HEK293 (cell line): Measurements from ENCODE around the gene ASCL5.

Source experiments
- CTCF ChIA-PET: fragments of 350-600 bp; formaldehyde crosslinking; extraction: SDS; loops from one replicate; lab custom pipeline; 2021; ENCODE audit warnings: antibody characterized with exemption; lab: Yijun Ruan, JAX
- POLR2A ChIA-PET: fragments of 300-600 bp; formaldehyde crosslinking; extraction: SDS; loops from one replicate; lab custom pipeline; 2020; ENCODE audit warnings: antibody characterized with exemption, inconsistent platforms; lab: Yijun Ruan, JAX
- H3K27ac ChIP-seq: fragments of 200-500 bp; sonication (Bioruptor generic); 2 replicates; pipeline ENCODE4 v1.5.1; 2014; ENCODE audit warnings: low read depth, low read length, control low read depth, inconsistent platforms; ENCODE audit errors: extremely low read depth
- H3K36me3 ChIP-seq, 2 experiments: fragments of 200-500 bp in 1 of 2; sonication (Bioruptor generic) in 1 of 2; 1 replicate in 1 of 2; 2 replicates in 1 of 2; pipeline ENCODE4 v1.5.1; 2014 to 2017; ENCODE audit warnings: inconsistent platforms in 2 of 2, low read length in 2 of 2; ENCODE audit not compliant: control insufficient read depth in 2 of 2, insufficient read depth in 1 of 2
- H3K4me1 ChIP-seq: fragments of 200-500 bp; sonication (Bioruptor generic); 2 replicates; pipeline ENCODE4 v1.5.1; 2014; ENCODE audit warnings: mild to moderate bottlenecking, low read length, inconsistent platforms; ENCODE audit not compliant: control insufficient read depth, insufficient read depth
- H3K4me3 ChIP-seq: 2 replicates; pipeline ENCODE4 v1.5.1; 2011; ENCODE audit warnings: low read depth, mild to moderate bottlenecking, control low read depth, low read length, moderate library complexity
- H3K9me3 ChIP-seq: fragments of 200-500 bp; sonication (Bioruptor generic); 2 replicates; pipeline ENCODE4 v1.5.1; 2014; ENCODE audit warnings: low read depth, low read length, inconsistent platforms; ENCODE audit not compliant: control insufficient read depth, insufficient read depth
- KLF7 ChIP-seq: fragments of 450-650 bp; formaldehyde crosslinking; IDR thresholded peaks from 2 replicates; pipeline ENCODE4 v1.5.1; 2016; ENCODE audit warnings: missing biosample characterization, missing genetic modification characterization, borderline replicate concordance
- MEIS1 ChIP-seq: sonication (generic); formaldehyde crosslinking; IDR thresholded peaks from 2 replicates; pipeline ENCODE4 v1.8.1; 2022; ENCODE audit warnings: missing genetic modification reagents, mild to moderate bottlenecking, borderline replicate concordance
- RBAK ChIP-seq: fragments of 450-650 bp; formaldehyde crosslinking; IDR thresholded peaks from 2 replicates; pipeline ENCODE4 v1.5.1; 2016; ENCODE audit warnings: missing biosample characterization, missing genetic modification characterization
- YY2 ChIP-seq: fragments of 450-650 bp; formaldehyde crosslinking; IDR thresholded peaks from 2 replicates; pipeline ENCODE4 v1.5.1; 2016; ENCODE audit warnings: missing biosample characterization, missing genetic modification characterization
- ZFHX2 ChIP-seq: fragments of 450-650 bp; formaldehyde crosslinking; conservative IDR thresholded peaks from 2 replicates; pipeline ENCODE4 v1.5.1; 2016; ENCODE audit warnings: missing biosample characterization, missing genetic modification characterization
- ZFP41 ChIP-seq: fragments of 450-650 bp; formaldehyde crosslinking; IDR thresholded peaks from 2 replicates; pipeline ENCODE4 v1.5.1; 2016; ENCODE audit warnings: missing biosample characterization, missing genetic modification characterization, borderline replicate concordance
- ZNF184 ChIP-seq: fragments of 450-650 bp; IDR thresholded peaks from 2 replicates; pipeline ENCODE4 v1.5.1; 2018; ENCODE audit warnings: missing biosample characterization, mild to moderate bottlenecking, missing genetic modification characterization
- ZNF23 ChIP-seq: fragments of 450-650 bp; formaldehyde crosslinking; IDR thresholded peaks from 2 replicates; pipeline ENCODE4 v1.5.1; 2016; ENCODE audit warnings: missing biosample characterization, missing genetic modification characterization, borderline replicate concordance
- ZNF311 ChIP-seq: fragments of 450-650 bp; formaldehyde crosslinking; IDR thresholded peaks from 2 replicates; pipeline ENCODE4 v1.5.1; 2017; ENCODE audit warnings: missing biosample characterization, missing genetic modification characterization, borderline replicate concordance
- ZNF561 ChIP-seq: fragments of 450-650 bp; IDR thresholded peaks from 2 replicates; pipeline ENCODE4 v1.5.1; 2018; ENCODE audit warnings: missing biosample characterization, missing genetic modification characterization, borderline replicate concordance
- ZNF701 ChIP-seq: fragments of 450-650 bp; formaldehyde crosslinking; IDR thresholded peaks from 2 replicates; pipeline ENCODE4 v1.5.1; 2016; ENCODE audit warnings: missing biosample characterization, missing genetic modification characterization
- TF ChIP-seq, protein P1 (sequence below): fragments of 450-650 bp; formaldehyde crosslinking; IDR thresholded peaks from 2 replicates; pipeline ENCODE4 v1.5.1; 2016; ENCODE audit warnings: missing biosample characterization, missing genetic modification characterization, borderline replicate concordance
- TF ChIP-seq, protein P2 (sequence below): fragments of 450-650 bp; formaldehyde crosslinking; conservative IDR thresholded peaks from 2 replicates; pipeline ENCODE4 v1.5.1; 2016; ENCODE audit warnings: low read depth, missing biosample characterization, missing genetic modification characterization

ASCL5 gene

DNA sequence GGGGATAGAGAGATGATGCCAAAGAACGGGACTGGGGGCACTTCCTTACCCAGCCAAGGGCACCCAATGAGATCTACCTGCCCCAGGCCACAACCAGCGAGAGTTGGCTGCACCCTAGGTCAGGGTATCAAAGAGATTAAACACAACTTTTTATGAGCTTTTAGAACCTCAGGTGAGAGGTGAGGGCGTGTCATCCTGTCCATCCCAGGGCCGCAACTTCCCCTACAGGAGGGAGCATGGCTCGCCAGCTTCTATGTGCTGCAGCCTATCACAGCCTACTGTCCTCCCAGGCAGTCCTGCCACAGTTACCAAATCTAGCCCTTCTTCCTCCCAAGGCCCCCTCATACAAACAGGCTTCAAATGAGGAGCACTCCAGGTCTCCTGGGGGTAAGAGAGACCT is 14.4 kb upstream of the ASCL5 start (continued):
- TF ChIP-seq MEIS1 (CRISPR knock-in tag), result no peak
- TF ChIP-seq ZNF184 (tag by site-specific recombination), result no peak

DNA sequence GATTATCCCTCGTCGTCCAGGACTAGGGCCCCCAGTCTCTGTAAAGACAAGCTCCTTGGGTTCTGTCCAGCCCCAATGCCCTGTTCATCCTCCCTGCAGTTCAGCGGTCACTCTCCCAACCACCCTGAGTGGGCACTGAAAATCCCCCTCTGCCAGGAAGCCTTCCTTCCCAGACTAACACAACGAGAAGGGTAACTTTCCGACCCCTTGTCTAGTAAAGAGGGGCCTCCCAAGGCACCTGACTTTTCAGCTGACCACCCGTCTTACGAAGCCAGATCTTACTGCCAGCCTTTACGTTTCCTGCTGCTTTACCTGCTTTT is 13.9 kb upstream of the ASCL5 start:
- no peak overlapping the region for H3K27ac ChIP-seq
- no peak overlapping the region for H3K4me3 ChIP-seq
- TF ChIP-seq, protein P1, sequence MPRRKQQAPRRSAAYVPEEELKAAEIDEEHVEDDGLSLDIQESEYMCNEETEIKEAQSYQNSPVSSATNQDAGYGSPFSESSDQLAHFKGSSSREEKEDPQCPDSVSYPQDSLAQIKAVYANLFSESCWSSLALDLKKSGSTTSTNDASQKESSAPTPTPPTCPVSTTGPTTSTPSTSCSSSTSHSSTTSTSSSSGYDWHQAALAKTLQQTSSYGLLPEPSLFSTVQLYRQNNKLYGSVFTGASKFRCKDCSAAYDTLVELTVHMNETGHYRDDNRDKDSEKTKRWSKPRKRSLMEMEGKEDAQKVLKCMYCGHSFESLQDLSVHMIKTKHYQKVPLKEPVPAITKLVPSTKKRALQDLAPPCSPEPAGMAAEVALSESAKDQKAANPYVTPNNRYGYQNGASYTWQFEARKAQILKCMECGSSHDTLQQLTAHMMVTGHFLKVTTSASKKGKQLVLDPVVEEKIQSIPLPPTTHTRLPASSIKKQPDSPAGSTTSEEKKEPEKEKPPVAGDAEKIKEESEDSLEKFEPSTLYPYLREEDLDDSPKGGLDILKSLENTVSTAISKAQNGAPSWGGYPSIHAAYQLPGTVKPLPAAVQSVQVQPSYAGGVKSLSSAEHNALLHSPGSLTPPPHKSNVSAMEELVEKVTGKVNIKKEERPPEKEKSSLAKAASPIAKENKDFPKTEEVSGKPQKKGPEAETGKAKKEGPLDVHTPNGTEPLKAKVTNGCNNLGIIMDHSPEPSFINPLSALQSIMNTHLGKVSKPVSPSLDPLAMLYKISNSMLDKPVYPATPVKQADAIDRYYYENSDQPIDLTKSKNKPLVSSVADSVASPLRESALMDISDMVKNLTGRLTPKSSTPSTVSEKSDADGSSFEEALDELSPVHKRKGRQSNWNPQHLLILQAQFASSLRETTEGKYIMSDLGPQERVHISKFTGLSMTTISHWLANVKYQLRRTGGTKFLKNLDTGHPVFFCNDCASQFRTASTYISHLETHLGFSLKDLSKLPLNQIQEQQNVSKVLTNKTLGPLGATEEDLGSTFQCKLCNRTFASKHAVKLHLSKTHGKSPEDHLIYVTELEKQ, result no peak
- TF ChIP-seq KLF7 (tag by site-specific recombination), result no peak
- no peak for TF ChIP-seq ZFHX2 (tag by site-specific recombination)
- no peak for TF ChIP-seq RBAK (tag by site-specific recombination)
- TF ChIP-seq YY2, result no peak
- TF ChIP-seq, all 188 proteins: peak for 0
- ChIA-PET POLR2A (interaction anchor here (0.9 kb wide), 1 partner anchor 12 kb away, joined by 3 read pairs; no protein-coding TSS in a partner anchor), CTCF (interaction anchor here (0.6 to 1.7 kb wide), 4 partner anchors 8 to 165 kb away, joined by 3 to 5 read pairs (median 4); no protein-coding TSS in a partner anchor)
- Histone ChIP-seq H3K36me3 (peaks cover 8 to 100% of the 10 kb centered on the region in 2 experiments), H3K4me1 (no peaks in the 10 kb centered on the region), H3K9me3 (no peaks in the 10 kb centered on the region)

DNA sequence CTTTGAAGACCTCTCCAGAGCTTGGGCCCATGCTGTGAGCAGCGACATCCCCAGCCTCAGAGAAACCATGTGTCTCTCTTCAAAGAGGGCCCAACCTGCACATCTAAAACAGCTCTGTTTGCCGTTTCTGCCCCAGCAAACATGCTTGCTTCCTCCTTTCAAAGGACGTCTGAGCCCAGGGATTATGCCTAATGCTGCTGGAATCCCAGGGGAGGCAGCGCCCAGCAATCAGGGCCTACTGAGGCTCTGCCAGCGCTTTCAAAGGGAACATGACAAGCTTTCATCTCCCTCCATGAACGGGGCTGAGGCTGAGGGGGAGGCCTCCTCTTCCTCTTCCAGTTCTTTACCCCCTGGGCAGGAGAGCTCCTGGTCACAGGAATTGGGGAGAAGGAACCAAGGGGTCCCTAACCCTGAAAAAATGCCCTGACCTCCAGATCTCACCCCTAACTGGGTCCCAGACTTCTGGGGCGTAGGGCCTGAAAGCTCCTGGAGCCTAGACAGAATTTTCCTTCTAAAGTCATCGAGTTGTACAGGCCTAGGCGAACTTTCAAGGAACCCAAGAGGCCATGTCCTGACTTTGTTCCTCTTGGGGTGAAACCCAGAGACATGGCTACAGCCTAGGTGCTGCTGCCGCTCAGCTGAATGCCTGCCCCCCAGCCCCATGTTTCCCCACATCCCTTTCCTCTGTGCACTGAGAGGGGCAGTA is 13.4 kb upstream of the ASCL5 start:
- ChIA-PET CTCF (interaction anchor here (0.6 to 1.7 kb wide), 6 partner anchors 9 to 168 kb away, joined by 3 to 5 read pairs (median 4); no protein-coding TSS in a partner anchor), POLR2A (interaction anchor here (0.9 kb wide), 1 partner anchor 12 kb away, joined by 3 read pairs; no protein-coding TSS in a partner anchor)
- Histone ChIP-seq H3K4me3 (no peak overlapping the region), H3K27ac (no peak overlapping the region), H3K9me3 (no peaks in the 10 kb centered on the region), H3K4me1 (no peaks in the 10 kb centered on the region), H3K36me3 (peaks cover 3 to 100% of the 10 kb centered on the region in 2 experiments)
- TF ChIP-seq ZNF23 (tag by site-specific recombination), result no peak
- TF ChIP-seq ZNF701 (tag by site-specific recombination), result no peak
- TF ChIP-seq, protein P2, sequence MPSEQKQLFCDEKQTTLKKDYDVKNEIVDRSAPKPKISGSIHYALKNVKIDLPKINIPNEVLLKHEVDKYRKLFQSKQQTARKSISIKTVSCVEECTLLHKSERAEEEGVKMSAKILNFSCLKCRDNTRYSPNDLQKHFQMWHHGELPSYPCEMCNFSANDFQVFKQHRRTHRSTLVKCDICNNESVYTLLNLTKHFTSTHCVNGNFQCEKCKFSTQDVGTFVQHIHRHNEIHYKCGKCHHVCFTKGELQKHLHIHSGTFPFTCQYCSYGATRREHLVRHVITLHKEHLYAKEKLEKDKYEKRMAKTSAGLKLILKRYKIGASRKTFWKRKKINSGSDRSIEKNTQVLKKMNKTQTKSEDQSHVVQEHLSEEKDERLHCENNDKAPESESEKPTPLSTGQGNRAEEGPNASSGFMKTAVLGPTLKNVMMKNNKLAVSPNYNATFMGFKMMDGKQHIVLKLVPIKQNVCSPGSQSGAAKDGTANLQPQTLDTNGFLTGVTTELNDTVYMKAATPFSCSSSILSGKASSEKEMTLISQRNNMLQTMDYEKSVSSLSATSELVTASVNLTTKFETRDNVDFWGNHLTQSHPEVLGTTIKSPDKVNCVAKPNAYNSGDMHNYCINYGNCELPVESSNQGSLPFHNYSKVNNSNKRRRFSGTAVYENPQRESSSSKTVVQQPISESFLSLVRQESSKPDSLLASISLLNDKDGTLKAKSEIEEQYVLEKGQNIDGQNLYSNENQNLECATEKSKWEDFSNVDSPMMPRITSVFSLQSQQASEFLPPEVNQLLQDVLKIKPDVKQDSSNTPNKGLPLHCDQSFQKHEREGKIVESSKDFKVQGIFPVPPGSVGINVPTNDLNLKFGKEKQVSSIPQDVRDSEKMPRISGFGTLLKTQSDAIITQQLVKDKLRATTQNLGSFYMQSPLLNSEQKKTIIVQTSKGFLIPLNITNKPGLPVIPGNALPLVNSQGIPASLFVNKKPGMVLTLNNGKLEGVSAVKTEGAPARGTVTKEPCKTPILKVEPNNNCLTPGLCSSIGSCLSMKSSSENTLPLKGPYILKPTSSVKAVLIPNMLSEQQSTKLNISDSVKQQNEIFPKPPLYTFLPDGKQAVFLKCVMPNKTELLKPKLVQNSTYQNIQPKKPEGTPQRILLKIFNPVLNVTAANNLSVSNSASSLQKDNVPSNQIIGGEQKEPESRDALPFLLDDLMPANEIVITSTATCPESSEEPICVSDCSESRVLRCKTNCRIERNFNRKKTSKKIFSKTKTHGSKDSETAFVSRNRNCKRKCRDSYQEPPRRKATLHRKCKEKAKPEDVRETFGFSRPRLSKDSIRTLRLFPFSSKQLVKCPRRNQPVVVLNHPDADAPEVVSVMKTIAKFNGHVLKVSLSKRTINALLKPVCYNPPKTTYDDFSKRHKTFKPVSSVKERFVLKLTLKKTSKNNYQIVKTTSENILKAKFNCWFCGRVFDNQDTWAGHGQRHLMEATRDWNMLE (tag by site-specific recombination), result no peak
- TF ChIP-seq ZNF311 (tag by site-specific recombination), result no peak
- no peak for TF ChIP-seq ZFP41 (tag by site-specific recombination)
- TF ChIP-seq ZNF561, result no peak
